Measurements from ENCODE around the gene DAZAP2. TPM values are rescaled to one million over a fixed set of nuclear protein-coding genes. Genes with fewer than 3 reads are reported as not detected.

Gene DAZAP2, protein sequence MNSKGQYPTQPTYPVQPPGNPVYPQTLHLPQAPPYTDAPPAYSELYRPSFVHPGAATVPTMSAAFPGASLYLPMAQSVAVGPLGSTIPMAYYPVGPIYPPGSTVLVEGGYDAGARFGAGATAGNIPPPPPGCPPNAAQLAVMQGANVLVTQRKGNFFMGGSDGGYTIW
- polyA plus RNA-seq, result 100 to 1,000 TPM; 325 to 498 (median 480) TPM
- long read RNA-seq, donor 1, transcript DAZAP2-201 (4 exons, 2,598 nt), result major isoform, 196 of 306 reads
- long read RNA-seq, donor 1, transcript DAZAP2-214 (2 exons, 3,664 nt), result minor isoform, 20 of 306 reads
- long read RNA-seq, donor 1, transcript DAZAP2-206 (2 exons, 598 nt), result minor isoform, 8 of 306 reads
- long read RNA-seq, donor 1, partial matches to known transcripts, result 44 of 306 reads
- long read RNA-seq, donor 1, other reads (novel, unspliced or antisense), result 32 of 306 reads
- long read RNA-seq, donor 2, transcript DAZAP2-201 (4 exons, 2,598 nt), result major isoform, 44 of 62 reads
- long read RNA-seq, donor 2, transcript DAZAP2-214 (2 exons, 3,664 nt), result minor isoform, 5 of 62 reads
- long read RNA-seq, donor 2, partial matches to known transcripts, result 11 of 62 reads
- long read RNA-seq, donor 2, other reads (novel, unspliced or antisense), result 0 of 62 reads
- long read RNA-seq, donor 3, transcript DAZAP2-214 (2 exons, 3,664 nt), result minor isoform, 22 of 89 reads
- long read RNA-seq, donor 3, transcript DAZAP2-201 (4 exons, 2,598 nt), result major isoform, 46 of 89 reads
- long read RNA-seq, donor 3, partial matches to known transcripts, result 19 of 89 reads
- long read RNA-seq, donor 3, other reads (novel, unspliced or antisense), result 0 of 89 reads
- long read RNA-seq, donor 4, partial matches to known transcripts, result 0 of 3 reads
- long read RNA-seq, donor 4, other reads (novel, unspliced or antisense), result 0 of 3 reads
- long read RNA-seq, donor 5, transcript DAZAP2-214 (2 exons, 3,664 nt), result minor isoform, 10 of 35 reads
- long read RNA-seq, donor 5, transcript DAZAP2-201 (4 exons, 2,598 nt), result major isoform, 12 of 35 reads
- long read RNA-seq, donor 5, partial matches to known transcripts, result 13 of 35 reads
- long read RNA-seq, donor 5, other reads (novel, unspliced or antisense), result 0 of 35 reads
- long read RNA-seq, donor 6, transcript DAZAP2-201 (4 exons, 2,598 nt), result major isoform, 78 of 102 reads
- long read RNA-seq, donor 6, transcript DAZAP2-214 (2 exons, 3,664 nt), result minor isoform, 13 of 102 reads
- long read RNA-seq, donor 6, partial matches to known transcripts, result 0 of 102 reads
- long read RNA-seq, donor 6, other reads (novel, unspliced or antisense), result 5 of 102 reads
- long read RNA-seq, donor 7, result 0 reads
- long read RNA-seq, donor 8, partial matches to known transcripts, result 0 of 5 reads
- long read RNA-seq, donor 8, other reads (novel, unspliced or antisense), result 0 of 5 reads
- long read RNA-seq, donor 9, transcript DAZAP2-201 (4 exons, 2,598 nt), result major isoform, 25 of 31 reads
- long read RNA-seq, donor 9, transcript DAZAP2-214 (2 exons, 3,664 nt), result minor isoform, 6 of 31 reads
- long read RNA-seq, donor 9, partial matches to known transcripts, result 0 of 31 reads
- long read RNA-seq, donor 9, other reads (novel, unspliced or antisense), result 0 of 31 reads
- long read RNA-seq, donor 10, transcript DAZAP2-214 (2 exons, 3,664 nt), result minor isoform, 12 of 143 reads
- long read RNA-seq, donor 10, transcript DAZAP2-201 (4 exons, 2,598 nt), result major isoform, 74 of 143 reads
- long read RNA-seq, donor 10, partial matches to known transcripts, result 17 of 143 reads
- long read RNA-seq, donor 10, other reads (novel, unspliced or antisense), result 37 of 143 reads

DNA sequence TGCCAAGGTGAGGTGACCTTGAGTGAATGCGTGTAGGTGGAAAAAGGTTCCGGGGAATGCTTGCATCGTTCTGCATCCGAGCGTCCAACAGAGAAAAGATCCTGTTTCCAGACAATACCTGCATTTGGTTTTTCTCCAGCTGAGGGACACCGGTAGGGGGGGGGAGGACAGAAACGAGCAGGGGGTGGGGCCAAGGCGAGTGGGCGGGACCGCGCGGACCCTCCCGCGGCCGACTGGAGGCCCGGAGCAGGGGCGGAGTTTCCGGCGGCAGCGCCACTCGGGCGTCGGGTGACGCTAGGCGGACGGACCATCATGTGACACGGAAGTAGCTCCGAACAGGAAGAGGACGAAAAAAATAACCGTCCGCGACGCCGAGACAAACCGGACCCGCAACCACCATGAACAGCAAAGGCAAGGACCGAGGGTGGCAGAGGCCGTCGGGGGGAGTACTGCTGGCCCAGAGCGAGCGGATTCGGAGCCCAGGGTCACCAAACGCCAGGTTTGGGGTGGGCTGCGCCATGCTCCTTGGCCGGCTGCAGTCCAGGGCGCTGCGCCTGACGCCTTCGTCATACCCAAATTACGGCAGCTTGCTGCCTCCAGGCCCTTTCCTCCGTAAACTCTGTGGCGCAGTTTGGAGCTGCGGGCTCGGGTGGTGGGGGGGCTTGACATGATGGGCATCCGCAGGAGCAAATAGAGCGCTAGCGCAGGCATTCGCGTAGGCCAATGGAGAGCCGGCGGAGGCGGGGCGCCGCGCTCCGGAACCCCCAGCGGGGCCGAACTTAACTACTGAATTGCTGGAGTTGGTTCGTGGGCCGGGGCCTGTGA, at the start of gene DAZAP2:
Gene DAZAP2, plus strand, starts transcription at position 317 of the 825 bp plus-strand sequence. Its CDS starts 82 bp downstream, at position 399.
- Histone ChIP-seq H3K4me3 (ENCODE audit: low read depth in 1 of 3, low read length in 3 of 3) (peak within 1 kb of the TSS; percentile 67 to 99 (median 97)), H3K4me1 (ENCODE audit: control insufficient read depth in 3 of 3, insufficient read depth in 2 of 3, low read depth in 1 of 3, low read length in 2 of 3) (peaks cover 0 to 11% (median 7%) of the 10 kb centered on the region in 3 donors), H3K27me3 (ENCODE audit: control insufficient read depth in 3 of 3, insufficient read depth in 3 of 3, low read length in 3 of 3) (no peaks in the 10 kb centered on the region), H3K27ac (ENCODE audit: low read depth in 1 of 3, low read length in 2 of 3) (peak within 1 kb of the TSS; percentile 96 to 100 (median 100)), H3K36me3 (ENCODE audit: control insufficient read depth in 3 of 3, insufficient read depth in 2 of 3, low read depth in 1 of 3, low read length in 3 of 3) (peaks cover 7 to 17% (median 16%) of the 10 kb centered on the region in 3 donors), H3K9me3 (ENCODE audit: control insufficient read depth in 2 of 2, insufficient read depth in 1 of 2, low read depth in 1 of 2, low read length in 1 of 2) (no peaks in the 10 kb centered on the region)
- WGBS, 3 donors, result 0 to 1% (median 0%) methylated on average over 70 of the region's 70 CpGs
- FAIRE-seq (no peak), DNase-seq (peak; percentile 96 to 98)

DNA sequence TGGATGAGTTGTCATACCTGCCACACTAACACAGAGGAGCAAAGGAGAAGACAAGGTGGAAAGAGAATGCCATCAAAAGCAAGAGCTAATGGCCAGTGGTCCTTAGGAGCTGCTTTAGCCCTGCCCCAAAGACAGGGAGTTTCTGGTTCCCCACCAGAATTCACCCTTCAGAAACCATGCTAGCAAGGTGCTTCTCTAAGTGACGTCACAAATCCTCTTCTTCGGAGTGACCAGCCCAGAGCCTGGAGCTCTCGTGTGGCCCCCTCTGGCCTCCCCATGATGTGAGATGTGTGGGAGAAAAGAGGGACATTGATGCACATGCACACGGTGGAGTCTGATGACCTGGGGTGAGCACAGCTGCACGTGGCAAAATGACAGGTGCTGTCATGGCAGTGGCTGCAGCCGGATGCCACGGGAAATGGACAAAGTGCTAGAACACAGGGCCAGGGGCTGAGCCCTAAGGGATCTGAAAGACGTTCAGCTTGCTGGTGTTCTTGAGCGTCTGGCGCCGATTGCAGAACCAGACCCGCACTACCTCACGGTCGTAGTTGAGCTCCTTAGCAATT, 48.8 kb upstream of the DAZAP2 start:
- 87 to 93% (median 93%) methylated on average over 14 of the region's 14 CpGs for WGBS, 3 donors
- Histone ChIP-seq H3K27ac (ENCODE audit: low read depth in 1 of 3, low read length in 2 of 3) (no peak overlapping the region), H3K27me3 (ENCODE audit: control insufficient read depth in 3 of 3, insufficient read depth in 3 of 3, low read length in 3 of 3) (no peaks in the 10 kb centered on the region), H3K36me3 (ENCODE audit: control insufficient read depth in 3 of 3, insufficient read depth in 2 of 3, low read depth in 1 of 3, low read length in 3 of 3) (peaks cover 0 to 24% (median 0%) of the 10 kb centered on the region in 3 donors), H3K4me3 (ENCODE audit: low read depth in 1 of 3, low read length in 3 of 3) (no peak overlapping the region), H3K9me3 (ENCODE audit: control insufficient read depth in 2 of 2, insufficient read depth in 1 of 2, low read depth in 1 of 2, low read length in 1 of 2) (no peaks in the 10 kb centered on the region), H3K4me1 (ENCODE audit: control insufficient read depth in 3 of 3, insufficient read depth in 2 of 3, low read depth in 1 of 3, low read length in 2 of 3) (peaks cover 0 to 2% (median 0%) of the 10 kb centered on the region in 3 donors)
- DNase-seq (no peak), FAIRE-seq (no peak)

DNA sequence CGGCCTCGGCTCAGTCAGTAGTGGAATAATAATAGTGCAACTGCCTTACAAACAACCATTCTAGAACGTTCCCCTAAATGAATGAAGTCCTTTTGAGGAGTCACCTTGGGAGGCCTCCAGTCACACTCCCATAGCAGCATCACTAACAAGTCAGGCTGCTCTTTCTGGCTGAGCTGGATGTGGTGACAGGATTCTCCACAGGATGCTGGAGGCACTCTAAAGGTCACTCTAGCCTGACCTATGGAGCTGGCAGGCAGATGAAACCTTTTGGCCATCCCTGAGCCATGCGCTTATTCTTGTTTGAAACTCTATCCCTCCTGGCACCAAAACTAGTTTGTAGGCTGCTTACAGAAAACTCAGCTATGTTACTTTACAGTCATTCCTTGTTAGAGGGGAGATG, 47.8 kb upstream of the DAZAP2 start:
- Histone ChIP-seq H3K4me1 (ENCODE audit: control insufficient read depth in 3 of 3, insufficient read depth in 2 of 3, low read depth in 1 of 3, low read length in 2 of 3) (peaks cover 0 to 2% (median 0%) of the 10 kb centered on the region in 3 donors), H3K36me3 (ENCODE audit: control insufficient read depth in 3 of 3, insufficient read depth in 2 of 3, low read depth in 1 of 3, low read length in 3 of 3) (peaks cover 0 to 24% (median 0%) of the 10 kb centered on the region in 3 donors), H3K4me3 (ENCODE audit: low read depth in 1 of 3, low read length in 3 of 3) (no peak overlapping the region), H3K9me3 (ENCODE audit: control insufficient read depth in 2 of 2, insufficient read depth in 1 of 2, low read depth in 1 of 2, low read length in 1 of 2) (no peaks in the 10 kb centered on the region), H3K27me3 (ENCODE audit: control insufficient read depth in 3 of 3, insufficient read depth in 3 of 3, low read length in 3 of 3) (no peaks in the 10 kb centered on the region), H3K27ac (ENCODE audit: low read depth in 1 of 3, low read length in 2 of 3) (no peak overlapping the region)
- DNase-seq (no peak), FAIRE-seq (no peak)
- 91 to 96% (median 94%) methylated on average over 4 of the region's 4 CpGs for WGBS, 3 donors

DNA sequence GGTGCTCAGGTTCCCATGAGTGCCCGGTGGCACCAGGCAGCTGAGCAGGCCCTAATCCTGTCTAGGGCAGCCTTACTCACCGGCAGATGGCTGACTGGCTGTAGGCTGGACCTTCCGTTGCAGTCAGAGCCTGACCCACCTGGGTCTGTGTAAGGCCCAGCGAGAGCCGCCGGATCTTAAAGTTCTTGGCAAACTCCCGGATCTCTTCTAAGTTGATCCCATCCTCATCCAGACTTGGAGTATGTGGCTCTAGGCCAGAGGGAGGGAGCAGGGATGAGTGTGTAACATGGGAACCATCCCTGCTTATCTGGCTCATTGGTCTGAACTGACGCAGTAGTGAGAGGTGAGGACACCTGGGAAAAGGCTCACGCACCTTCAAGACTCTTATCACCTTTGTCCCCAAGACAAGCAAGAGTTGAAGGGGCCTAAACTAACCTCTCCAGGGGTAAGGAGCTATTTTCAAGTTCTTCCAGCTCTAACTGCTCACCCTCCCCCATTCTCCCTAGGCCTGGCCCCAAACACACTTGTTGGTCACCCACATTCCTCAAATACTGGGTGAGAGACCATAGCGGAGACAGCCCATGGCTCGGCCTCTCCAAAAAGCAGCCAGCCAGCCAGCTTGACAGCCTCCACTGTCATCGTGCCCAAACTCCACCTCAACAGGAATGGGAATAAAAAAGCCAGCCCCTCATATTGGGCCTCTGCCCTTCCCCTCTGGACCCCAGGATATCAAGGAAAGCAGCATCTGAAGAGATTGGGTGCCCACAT, 46.9 kb upstream of the DAZAP2 start:
- WGBS, 3 donors, result 91 to 97% (median 92%) methylated on average over 12 of the region's 12 CpGs
- Histone ChIP-seq H3K4me3 (ENCODE audit: low read depth in 1 of 3, low read length in 3 of 3) (no peak overlapping the region), H3K9me3 (ENCODE audit: control insufficient read depth in 2 of 2, insufficient read depth in 1 of 2, low read depth in 1 of 2, low read length in 1 of 2) (no peaks in the 10 kb centered on the region), H3K27me3 (ENCODE audit: control insufficient read depth in 3 of 3, insufficient read depth in 3 of 3, low read length in 3 of 3) (no peaks in the 10 kb centered on the region), H3K4me1 (ENCODE audit: control insufficient read depth in 3 of 3, insufficient read depth in 2 of 3, low read depth in 1 of 3, low read length in 2 of 3) (peaks cover 0 to 2% (median 0%) of the 10 kb centered on the region in 3 donors), H3K36me3 (ENCODE audit: control insufficient read depth in 3 of 3, insufficient read depth in 2 of 3, low read depth in 1 of 3, low read length in 3 of 3) (peaks cover 0 to 25% (median 0%) of the 10 kb centered on the region in 3 donors), H3K27ac (ENCODE audit: low read depth in 1 of 3, low read length in 2 of 3) (no peak overlapping the region)
- DNase-seq (no peak), FAIRE-seq (no peak)

DNA sequence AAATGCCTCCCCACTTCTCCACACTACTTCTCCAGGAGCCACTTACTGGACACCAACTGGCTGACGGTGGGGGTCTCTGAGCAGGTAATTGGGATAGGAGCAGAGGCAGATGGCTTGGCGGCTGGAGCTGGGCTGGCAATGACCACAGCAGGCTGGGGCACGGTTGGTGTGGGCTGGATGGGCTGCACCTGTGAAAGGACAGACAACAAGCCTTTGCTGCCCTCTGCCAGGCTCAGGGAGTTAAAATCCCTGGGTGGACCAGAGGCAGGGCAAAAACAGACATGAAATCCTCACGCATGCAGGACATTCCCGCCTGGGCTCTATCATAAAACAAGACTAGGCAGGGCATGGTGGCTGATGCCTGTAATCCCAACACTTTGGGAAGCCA, 46.3 kb upstream of the DAZAP2 start:
- Histone ChIP-seq H3K9me3 (ENCODE audit: control insufficient read depth in 2 of 2, insufficient read depth in 1 of 2, low read depth in 1 of 2, low read length in 1 of 2) (no peaks in the 10 kb centered on the region), H3K27me3 (ENCODE audit: control insufficient read depth in 3 of 3, insufficient read depth in 3 of 3, low read length in 3 of 3) (no peaks in the 10 kb centered on the region), H3K36me3 (ENCODE audit: control insufficient read depth in 3 of 3, insufficient read depth in 2 of 3, low read depth in 1 of 3, low read length in 3 of 3) (peaks cover 0 to 27% (median 0%) of the 10 kb centered on the region in 3 donors), H3K4me1 (ENCODE audit: control insufficient read depth in 3 of 3, insufficient read depth in 2 of 3, low read depth in 1 of 3, low read length in 2 of 3) (peaks cover 0 to 2% (median 0%) of the 10 kb centered on the region in 3 donors), H3K4me3 (ENCODE audit: low read depth in 1 of 3, low read length in 3 of 3) (no peak overlapping the region), H3K27ac (ENCODE audit: low read depth in 1 of 3, low read length in 2 of 3) (no peak overlapping the region)
- WGBS, 3 donors, result 88 to 94% (median 90%) methylated on average over 5 of the region's 5 CpGs
- FAIRE-seq (no peak), DNase-seq (no peak)

DNA sequence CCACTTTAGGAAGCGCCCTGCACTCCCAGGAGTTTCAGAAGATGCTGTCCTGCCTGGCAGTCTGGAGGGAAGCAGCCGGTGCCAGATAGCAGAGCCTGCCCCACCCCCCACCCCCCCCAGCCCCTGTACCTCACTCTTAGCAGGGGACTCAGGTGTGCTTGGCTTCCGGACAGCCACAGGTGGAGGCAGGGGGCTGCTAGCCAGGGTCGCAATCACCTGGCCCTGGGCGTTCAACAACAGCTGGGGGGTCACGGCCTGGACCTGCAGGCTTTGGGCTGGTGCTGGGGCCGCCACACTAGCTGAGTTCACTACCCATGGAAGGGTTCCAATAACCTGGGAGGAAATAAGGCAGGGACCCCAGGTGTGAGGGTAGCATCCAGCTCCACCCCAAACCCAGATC, 42.8 kb upstream of the DAZAP2 start:
- H3K9me3 ChIP-seq (ENCODE audit: control insufficient read depth in 2 of 2, insufficient read depth in 1 of 2, low read depth in 1 of 2, low read length in 1 of 2), result no peaks in the 10 kb centered on the region
- H3K4me3 ChIP-seq (ENCODE audit: low read depth in 1 of 3, low read length in 3 of 3), result no peak overlapping the region
- no peak for DNase-seq
- H3K27ac ChIP-seq (ENCODE audit: low read depth in 1 of 3, low read length in 2 of 3), result no peak overlapping the region
- H3K4me1 ChIP-seq (ENCODE audit: control insufficient read depth in 3 of 3, insufficient read depth in 2 of 3, low read depth in 1 of 3, low read length in 2 of 3), result no peaks in the 10 kb centered on the region
- no peak for FAIRE-seq
- peaks cover 0 to 18% (median 0%) of the 10 kb centered on the region in 3 donors for H3K36me3 ChIP-seq (ENCODE audit: control insufficient read depth in 3 of 3, insufficient read depth in 2 of 3, low read depth in 1 of 3, low read length in 3 of 3)
- 90 to 94% (median 93%) methylated on average over 6 to 7 of the region's 7 CpGs for WGBS, 3 donors
- no peaks in the 10 kb centered on the region for H3K27me3 ChIP-seq (ENCODE audit: control insufficient read depth in 3 of 3, insufficient read depth in 3 of 3, low read length in 3 of 3)

Measured in small intestine (tissue), 16 donors.